Measurements from ENCODE around the gene GRM3.

- TF ChIP-seq EZH2 (IDR thresholded peaks at IDR 0.05) (no peak), POLR2AphosphoS5 (IDR thresholded peaks at IDR 0.05; ENCODE audit: borderline replicate concordance, low read depth, low read length) (no peak)
Observed at GRCh38 chr7:86664486-86664885, 20.8 kb downstream of the GRM3 start.

Measured in SK-N-MC (cell line).